GM23338 (cell line): ENCODE measurements around the gene IQGAP2. TPM values are rescaled to one million over a fixed set of nuclear protein-coding genes. Genes with fewer than 3 reads are reported as not detected.

Source experiments
- ATAC-seq: fragments of 200-7000 bp; cut with Tn5 transposase; 3 replicates; pipeline ENCODE4 v1.9.1; 2020
- DNase-seq: peaks from one replicate; pipeline ENCODE4 v3.0.0-alpha.2; 2015; ENCODE audit warnings: low spot score
- H2AFZ ChIP-seq: fragments of 200-600 bp; sonication (generic); 2 replicates; pipeline ENCODE4 v1.8.0; 2016; ENCODE audit warnings: antibody characterized with exemption, mild to moderate bottlenecking, moderate library complexity
- H3F3A ChIP-seq: fragments of 200-600 bp; sonication (generic); replicated peaks from 2 replicates; pipeline ENCODE4 v1.8.0; 2017; ENCODE audit warnings: antibody characterized with exemption, mixed run types, low read depth
- H3K27ac ChIP-seq: fragments of 200-600 bp; sonication (generic); 2 replicates; pipeline ENCODE4 v1.6.1; 2016; ENCODE audit warnings: low read depth
- H3K27me3 ChIP-seq: fragments of 200-600 bp; sonication (generic); 2 replicates; pipeline ENCODE4 v1.8.0; 2016; ENCODE audit warnings: mild to moderate bottlenecking, mixed run types, moderate library complexity; ENCODE audit not compliant: insufficient read depth
- H3K36me3 ChIP-seq: fragments of 200-600 bp; sonication (generic); 2 replicates; pipeline ENCODE4 v1.8.0; 2016; ENCODE audit warnings: mild to moderate bottlenecking; ENCODE audit not compliant: insufficient read depth
- H3K4me1 ChIP-seq: fragments of 200-600 bp; sonication (generic); 2 replicates; pipeline ENCODE4 v1.8.0; 2016; ENCODE audit warnings: mild to moderate bottlenecking, moderate library complexity; ENCODE audit not compliant: insufficient read depth
- H3K4me2 ChIP-seq: fragments of 200-600 bp; sonication (generic); 2 replicates; pipeline ENCODE4 v1.7.1; 2017; ENCODE audit warnings: mixed run types
- H3K4me3 ChIP-seq: fragments of 200-600 bp; sonication (generic); 2 replicates; pipeline ENCODE4 v1.6.1; 2016; ENCODE audit warnings: mixed run types
- H3K79me2 ChIP-seq: fragments of 200-600 bp; sonication (generic); replicated peaks from 2 replicates; pipeline ENCODE4 v1.8.0; 2017; ENCODE audit warnings: mild to moderate bottlenecking; ENCODE audit not compliant: insufficient read depth
- H3K9me2 ChIP-seq: fragments of 200-600 bp; sonication (generic); 2 replicates; pipeline ENCODE4 v1.8.0; 2017; ENCODE audit not compliant: insufficient read depth
- H4K20me1 ChIP-seq: fragments of 200-600 bp; sonication (generic); replicated peaks from 2 replicates; pipeline ENCODE4 v1.8.0; 2017; ENCODE audit warnings: mild to moderate bottlenecking; ENCODE audit not compliant: insufficient read depth
- H3K27ac Mint-ChIP-seq: 2 replicates; pipeline ENCODE4 v1.8.0; 2020; ENCODE audit warnings: inconsistent platforms, mild to moderate bottlenecking, moderate library complexity, mixed read lengths
- H3K27me3 Mint-ChIP-seq: 3 replicates; pipeline ENCODE4 v1.8.0; 2022; ENCODE audit warnings: low read depth, mild to moderate bottlenecking, moderate library complexity, mixed read lengths, inconsistent platforms; ENCODE audit not compliant: insufficient read depth, poor library complexity
- H3K36me3 Mint-ChIP-seq: 3 replicates; pipeline ENCODE4 v1.8.0; 2021; ENCODE audit warnings: low read depth, mild to moderate bottlenecking, inconsistent platforms, moderate library complexity, mixed read lengths
- H3K4me1 Mint-ChIP-seq: 3 replicates; pipeline ENCODE4 v1.8.0; 2020; ENCODE audit warnings: mild to moderate bottlenecking, inconsistent platforms, mixed read lengths
- H3K4me3 Mint-ChIP-seq: 3 replicates; pipeline ENCODE4 v1.8.0; 2021; ENCODE audit warnings: moderate library complexity, mild to moderate bottlenecking, inconsistent platforms, mixed read lengths
- H3K9me3 Mint-ChIP-seq: 3 replicates; pipeline ENCODE4 v1.8.0; 2020; ENCODE audit warnings: moderate library complexity, mild to moderate bottlenecking, inconsistent platforms, mixed read lengths
- CREB1 ChIP-seq: fragments of 250-450 bp; sonication (Bioruptor Pico); IDR thresholded peaks from 2 replicates; pipeline ENCODE4 v1.5.0; 2020; ENCODE audit warnings: low read depth, mild to moderate bottlenecking, moderate library complexity
- EZH2 ChIP-seq: fragments of 200-600 bp; sonication (generic); IDR thresholded peaks from one replicate; pipeline ENCODE4 v1.8.0; 2017; ENCODE audit warnings: antibody characterized with exemption, mild to moderate bottlenecking, low read depth; ENCODE audit not compliant: unreplicated experiment
- EZH2phosphoT487 ChIP-seq: fragments of 200-600 bp; sonication (generic); IDR thresholded peaks from one replicate; pipeline ENCODE4 v1.8.1; 2018; ENCODE audit warnings: antibody characterized with exemption; ENCODE audit not compliant: unreplicated experiment
- JUNB ChIP-seq: IDR thresholded peaks from one replicate; pipeline ENCODE4 v1.6.1; 2016; ENCODE audit warnings: antibody characterized with exemption; ENCODE audit not compliant: unreplicated experiment
- NANOG ChIP-seq: IDR thresholded peaks from 2 replicates; pipeline ENCODE4 v1.6.1; 2016; ENCODE audit warnings: antibody characterized with exemption, borderline replicate concordance
- POLR2AphosphoS5 ChIP-seq: IDR thresholded peaks from 2 replicates; pipeline ENCODE4 v1.6.1; 2016; ENCODE audit warnings: antibody characterized with exemption, low read depth
- STAT1 ChIP-seq: IDR thresholded peaks from one replicate; pipeline ENCODE4 v1.6.1; 2016; ENCODE audit warnings: antibody characterized with exemption; ENCODE audit not compliant: unreplicated experiment
- ZNF114 ChIP-seq: fragments of 250-450 bp; sonication (Bioruptor Pico); IDR thresholded peaks from 2 replicates; pipeline ENCODE4 v1.5.0; 2020; ENCODE audit warnings: mild to moderate bottlenecking, moderate library complexity
- ZNF331 ChIP-seq: fragments of 250-450 bp; sonication (Bioruptor Pico); IDR thresholded peaks from 2 replicates; pipeline ENCODE4 v1.5.0; 2020; ENCODE audit warnings: low read depth, mild to moderate bottlenecking, moderate library complexity
- polyA plus RNA-seq: library from polyadenylated mRNA; unstranded; fragments of >200 nt; fragmentation: Nextera tagmentation; extraction: Ambion mirVana; gene quantifications from 2 replicates; pipeline ENCODE4 v1.2.1, GENCODE V29; 2016
- total RNA-seq: library from RNA; depleted of rRNA; stranded (reverse); fragments of >200 nt; shearing (Covaris generic); gene quantifications from 2 replicates; pipeline ENCODE4 v1.2.3, GENCODE V29; 2014
- TF ChIP-seq, protein P1 (sequence below): IDR thresholded peaks from 2 replicates; pipeline ENCODE4 v1.6.1; 2016; ENCODE audit warnings: antibody characterized with exemption
- TF ChIP-seq, protein P2 (sequence below): fragments of 250-450 bp; sonication (Bioruptor Pico); IDR thresholded peaks from 2 replicates; pipeline ENCODE4 v1.5.0; 2020; ENCODE audit warnings: mild to moderate bottlenecking, moderate library complexity
- TF ChIP-seq, protein P3 (sequence below), 2 experiments: fragments of 200-600 bp in 1 of 2; sonication (generic) in 1 of 2; conservative IDR thresholded peaks; 2 replicates each; pipeline versions ENCODE4 v1.5.1 to v1.6.1; 2016 to 2017; ENCODE audit warnings: antibody characterized with exemption in 2 of 2, low read depth in 2 of 2, mild to moderate bottlenecking in 2 of 2, moderate library complexity in 1 of 2
- TF ChIP-seq, protein P4 (sequence below): IDR thresholded peaks from one replicate; pipeline ENCODE4 v1.6.1; 2018; ENCODE audit warnings: antibody characterized with exemption; ENCODE audit not compliant: unreplicated experiment

Gene IQGAP2
- total and polyA plus RNA-seq, 2 experiments from 2014 or later: 60.0 to 86.5 TPM

DNA sequence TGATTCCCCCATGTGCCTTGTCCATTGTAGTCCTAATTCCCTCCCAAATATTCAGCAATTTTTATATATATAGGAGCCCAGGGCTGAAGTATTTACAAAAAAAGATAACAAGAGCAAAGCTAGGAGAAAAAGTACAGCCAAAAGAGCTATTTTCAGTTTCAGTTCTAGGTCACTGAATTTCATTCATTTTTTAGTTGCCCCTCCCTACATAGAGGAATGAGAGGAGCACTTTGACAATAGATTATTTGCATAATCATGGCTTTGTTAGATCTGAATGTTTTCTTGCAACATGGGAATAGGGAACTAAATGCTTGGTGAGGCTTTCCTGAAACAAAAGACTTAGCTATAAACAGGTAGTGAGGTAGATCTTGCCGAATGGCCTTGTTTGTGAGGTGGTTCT, 235.4 kb downstream of the IQGAP2 start:
- H3K4me1 Mint-ChIP-seq: peaks cover 7% of the 10 kb centered on the region; the same call in 2 of the 3 replicates
- no peaks in the 10 kb centered on the region for H4K20me1 ChIP-seq
- H3K79me2 ChIP-seq: no peaks in the 10 kb centered on the region

More for the DNA sequence above, 235.4 kb downstream of the IQGAP2 start:
- H3K27ac ChIP-seq: peak overlapping the region; percentile 20; the same call in 1 of the 2 replicates
- peak; percentile 56 for ATAC-seq
- Mint-ChIP-seq H3K36me3 (no peaks in the 10 kb centered on the region), H3K9me3 (no peaks in the 10 kb centered on the region), H3K27ac (peak overlapping the region; percentile 49), H3K27me3 (no peaks in the 10 kb centered on the region), H3K4me3 (no peak overlapping the region)
- peaks cover 8% of the 10 kb centered on the region; the same call in 1 of the 2 replicates for H3K4me1 ChIP-seq
- TF ChIP-seq, protein P1, sequence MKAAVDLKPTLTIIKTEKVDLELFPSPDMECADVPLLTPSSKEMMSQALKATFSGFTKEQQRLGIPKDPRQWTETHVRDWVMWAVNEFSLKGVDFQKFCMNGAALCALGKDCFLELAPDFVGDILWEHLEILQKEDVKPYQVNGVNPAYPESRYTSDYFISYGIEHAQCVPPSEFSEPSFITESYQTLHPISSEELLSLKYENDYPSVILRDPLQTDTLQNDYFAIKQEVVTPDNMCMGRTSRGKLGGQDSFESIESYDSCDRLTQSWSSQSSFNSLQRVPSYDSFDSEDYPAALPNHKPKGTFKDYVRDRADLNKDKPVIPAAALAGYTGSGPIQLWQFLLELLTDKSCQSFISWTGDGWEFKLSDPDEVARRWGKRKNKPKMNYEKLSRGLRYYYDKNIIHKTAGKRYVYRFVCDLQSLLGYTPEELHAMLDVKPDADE: no peak
- TF ChIP-seq NANOG (no peak), CREB1 (CRISPR knock-in tag) (no peak), ZNF331 (CRISPR knock-in tag) (no peak), EZH2 (no peak), STAT1 (no peak), JUNB (no peak), ZNF114 (CRISPR knock-in tag) (no peak), POLR2AphosphoS5 (no peak), EZH2phosphoT487 (no peak)
- TF ChIP-seq, protein P2, sequence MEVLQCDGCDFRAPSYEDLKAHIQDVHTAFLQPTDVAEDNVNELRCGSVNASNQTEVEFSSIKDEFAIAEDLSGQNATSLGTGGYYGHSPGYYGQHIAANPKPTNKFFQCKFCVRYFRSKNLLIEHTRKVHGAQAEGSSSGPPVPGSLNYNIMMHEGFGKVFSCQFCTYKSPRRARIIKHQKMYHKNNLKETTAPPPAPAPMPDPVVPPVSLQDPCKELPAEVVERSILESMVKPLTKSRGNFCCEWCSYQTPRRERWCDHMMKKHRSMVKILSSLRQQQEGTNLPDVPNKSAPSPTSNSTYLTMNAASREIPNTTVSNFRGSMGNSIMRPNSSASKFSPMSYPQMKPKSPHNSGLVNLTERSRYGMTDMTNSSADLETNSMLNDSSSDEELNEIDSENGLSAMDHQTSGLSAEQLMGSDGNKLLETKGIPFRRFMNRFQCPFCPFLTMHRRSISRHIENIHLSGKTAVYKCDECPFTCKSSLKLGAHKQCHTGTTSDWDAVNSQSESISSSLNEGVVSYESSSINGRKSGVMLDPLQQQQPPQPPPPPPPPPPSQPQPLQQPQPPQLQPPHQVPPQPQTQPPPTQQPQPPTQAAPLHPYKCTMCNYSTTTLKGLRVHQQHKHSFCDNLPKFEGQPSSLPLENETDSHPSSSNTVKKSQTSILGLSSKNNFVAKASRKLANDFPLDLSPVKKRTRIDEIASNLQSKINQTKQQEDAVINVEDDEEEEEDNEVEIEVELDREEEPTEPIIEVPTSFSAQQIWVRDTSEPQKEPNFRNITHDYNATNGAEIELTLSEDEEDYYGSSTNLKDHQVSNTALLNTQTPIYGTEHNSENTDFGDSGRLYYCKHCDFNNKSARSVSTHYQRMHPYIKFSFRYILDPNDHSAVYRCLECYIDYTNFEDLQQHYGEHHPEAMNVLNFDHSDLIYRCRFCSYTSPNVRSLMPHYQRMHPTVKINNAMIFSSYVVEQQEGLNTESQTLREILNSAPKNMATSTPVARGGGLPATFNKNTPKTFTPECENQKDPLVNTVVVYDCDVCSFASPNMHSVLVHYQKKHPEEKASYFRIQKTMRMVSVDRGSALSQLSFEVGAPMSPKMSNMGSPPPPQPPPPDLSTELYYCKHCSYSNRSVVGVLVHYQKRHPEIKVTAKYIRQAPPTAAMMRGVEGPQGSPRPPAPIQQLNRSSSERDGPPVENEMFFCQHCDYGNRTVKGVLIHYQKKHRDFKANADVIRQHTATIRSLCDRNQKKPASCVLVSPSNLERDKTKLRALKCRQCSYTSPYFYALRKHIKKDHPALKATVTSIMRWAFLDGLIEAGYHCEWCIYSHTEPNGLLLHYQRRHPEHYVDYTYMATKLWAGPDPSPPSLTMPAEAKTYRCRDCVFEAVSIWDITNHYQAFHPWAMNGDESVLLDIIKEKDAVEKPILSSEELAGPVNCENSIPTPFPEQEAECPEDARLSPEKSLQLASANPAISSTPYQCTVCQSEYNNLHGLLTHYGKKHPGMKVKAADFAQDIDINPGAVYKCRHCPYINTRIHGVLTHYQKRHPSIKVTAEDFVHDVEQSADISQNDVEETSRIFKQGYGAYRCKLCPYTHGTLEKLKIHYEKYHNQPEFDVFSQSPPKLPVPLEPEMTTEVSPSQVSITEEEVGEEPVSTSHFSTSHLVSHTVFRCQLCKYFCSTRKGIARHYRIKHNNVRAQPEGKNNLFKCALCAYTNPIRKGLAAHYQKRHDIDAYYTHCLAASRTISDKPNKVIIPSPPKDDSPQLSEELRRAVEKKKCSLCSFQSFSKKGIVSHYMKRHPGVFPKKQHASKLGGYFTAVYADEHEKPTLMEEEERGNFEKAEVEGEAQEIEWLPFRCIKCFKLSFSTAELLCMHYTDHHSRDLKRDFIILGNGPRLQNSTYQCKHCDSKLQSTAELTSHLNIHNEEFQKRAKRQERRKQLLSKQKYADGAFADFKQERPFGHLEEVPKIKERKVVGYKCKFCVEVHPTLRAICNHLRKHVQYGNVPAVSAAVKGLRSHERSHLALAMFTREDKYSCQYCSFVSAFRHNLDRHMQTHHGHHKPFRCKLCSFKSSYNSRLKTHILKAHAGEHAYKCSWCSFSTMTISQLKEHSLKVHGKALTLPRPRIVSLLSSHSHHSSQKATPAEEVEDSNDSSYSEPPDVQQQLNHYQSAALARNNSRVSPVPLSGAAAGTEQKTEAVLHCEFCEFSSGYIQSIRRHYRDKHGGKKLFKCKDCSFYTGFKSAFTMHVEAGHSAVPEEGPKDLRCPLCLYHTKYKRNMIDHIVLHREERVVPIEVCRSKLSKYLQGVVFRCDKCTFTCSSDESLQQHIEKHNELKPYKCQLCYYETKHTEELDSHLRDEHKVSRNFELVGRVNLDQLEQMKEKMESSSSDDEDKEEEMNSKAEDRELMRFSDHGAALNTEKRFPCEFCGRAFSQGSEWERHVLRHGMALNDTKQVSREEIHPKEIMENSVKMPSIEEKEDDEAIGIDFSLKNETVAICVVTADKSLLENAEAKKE (CRISPR knock-in tag): no peak
- TF ChIP-seq, protein P3, sequence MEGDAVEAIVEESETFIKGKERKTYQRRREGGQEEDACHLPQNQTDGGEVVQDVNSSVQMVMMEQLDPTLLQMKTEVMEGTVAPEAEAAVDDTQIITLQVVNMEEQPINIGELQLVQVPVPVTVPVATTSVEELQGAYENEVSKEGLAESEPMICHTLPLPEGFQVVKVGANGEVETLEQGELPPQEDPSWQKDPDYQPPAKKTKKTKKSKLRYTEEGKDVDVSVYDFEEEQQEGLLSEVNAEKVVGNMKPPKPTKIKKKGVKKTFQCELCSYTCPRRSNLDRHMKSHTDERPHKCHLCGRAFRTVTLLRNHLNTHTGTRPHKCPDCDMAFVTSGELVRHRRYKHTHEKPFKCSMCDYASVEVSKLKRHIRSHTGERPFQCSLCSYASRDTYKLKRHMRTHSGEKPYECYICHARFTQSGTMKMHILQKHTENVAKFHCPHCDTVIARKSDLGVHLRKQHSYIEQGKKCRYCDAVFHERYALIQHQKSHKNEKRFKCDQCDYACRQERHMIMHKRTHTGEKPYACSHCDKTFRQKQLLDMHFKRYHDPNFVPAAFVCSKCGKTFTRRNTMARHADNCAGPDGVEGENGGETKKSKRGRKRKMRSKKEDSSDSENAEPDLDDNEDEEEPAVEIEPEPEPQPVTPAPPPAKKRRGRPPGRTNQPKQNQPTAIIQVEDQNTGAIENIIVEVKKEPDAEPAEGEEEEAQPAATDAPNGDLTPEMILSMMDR (conservative IDR thresholded peaks at IDR 0.05; ENCODE audit: low read depth in 2 of 2): no peak
- TF ChIP-seq, protein P4, sequence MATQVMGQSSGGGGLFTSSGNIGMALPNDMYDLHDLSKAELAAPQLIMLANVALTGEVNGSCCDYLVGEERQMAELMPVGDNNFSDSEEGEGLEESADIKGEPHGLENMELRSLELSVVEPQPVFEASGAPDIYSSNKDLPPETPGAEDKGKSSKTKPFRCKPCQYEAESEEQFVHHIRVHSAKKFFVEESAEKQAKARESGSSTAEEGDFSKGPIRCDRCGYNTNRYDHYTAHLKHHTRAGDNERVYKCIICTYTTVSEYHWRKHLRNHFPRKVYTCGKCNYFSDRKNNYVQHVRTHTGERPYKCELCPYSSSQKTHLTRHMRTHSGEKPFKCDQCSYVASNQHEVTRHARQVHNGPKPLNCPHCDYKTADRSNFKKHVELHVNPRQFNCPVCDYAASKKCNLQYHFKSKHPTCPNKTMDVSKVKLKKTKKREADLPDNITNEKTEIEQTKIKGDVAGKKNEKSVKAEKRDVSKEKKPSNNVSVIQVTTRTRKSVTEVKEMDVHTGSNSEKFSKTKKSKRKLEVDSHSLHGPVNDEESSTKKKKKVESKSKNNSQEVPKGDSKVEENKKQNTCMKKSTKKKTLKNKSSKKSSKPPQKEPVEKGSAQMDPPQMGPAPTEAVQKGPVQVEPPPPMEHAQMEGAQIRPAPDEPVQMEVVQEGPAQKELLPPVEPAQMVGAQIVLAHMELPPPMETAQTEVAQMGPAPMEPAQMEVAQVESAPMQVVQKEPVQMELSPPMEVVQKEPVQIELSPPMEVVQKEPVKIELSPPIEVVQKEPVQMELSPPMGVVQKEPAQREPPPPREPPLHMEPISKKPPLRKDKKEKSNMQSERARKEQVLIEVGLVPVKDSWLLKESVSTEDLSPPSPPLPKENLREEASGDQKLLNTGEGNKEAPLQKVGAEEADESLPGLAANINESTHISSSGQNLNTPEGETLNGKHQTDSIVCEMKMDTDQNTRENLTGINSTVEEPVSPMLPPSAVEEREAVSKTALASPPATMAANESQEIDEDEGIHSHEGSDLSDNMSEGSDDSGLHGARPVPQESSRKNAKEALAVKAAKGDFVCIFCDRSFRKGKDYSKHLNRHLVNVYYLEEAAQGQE: no peak
- no peaks in the 10 kb centered on the region for H3K9me2 ChIP-seq
- H3F3A ChIP-seq: no peaks in the 10 kb centered on the region
- H3K27me3 ChIP-seq: no peaks in the 10 kb centered on the region
- no peak overlapping the region for H3K4me2 ChIP-seq
- no peak overlapping the region for H3K4me3 ChIP-seq
- no peak overlapping the region for H2AFZ ChIP-seq
- DNase-seq: peak; percentile 19
- no peaks in the 10 kb centered on the region for H3K36me3 ChIP-seq
